Osteocyte (in vitro differentiated cells): ENCODE data around the gene CPEB3. TPM values are rescaled to one million over a fixed set of nuclear protein-coding genes. Genes with fewer than 3 reads are reported as not detected.

Experiments
- DNase-seq: peaks from one replicate; pipeline ENCODE4 v3.0.0; 2021; ENCODE audit warnings: mixed read lengths; ENCODE audit not compliant: unreplicated experiment; ENCODE audit errors: extremely low spot score
- H3K27ac Mint-ChIP-seq: one replicate; pipeline ENCODE4 v1.8.0; 2021; ENCODE audit warnings: mild to moderate bottlenecking, mixed read lengths; ENCODE audit not compliant: unreplicated experiment
- H3K27me3 Mint-ChIP-seq: one replicate; pipeline ENCODE4 v1.8.0; 2021; ENCODE audit warnings: mixed read lengths; ENCODE audit not compliant: unreplicated experiment
- H3K36me3 Mint-ChIP-seq: one replicate; pipeline ENCODE4 v1.8.0; 2021; ENCODE audit warnings: mixed read lengths; ENCODE audit not compliant: unreplicated experiment
- H3K4me1 Mint-ChIP-seq: one replicate; pipeline ENCODE4 v1.8.0; 2021; ENCODE audit warnings: mixed read lengths; ENCODE audit not compliant: unreplicated experiment
- H3K4me3 Mint-ChIP-seq: one replicate; pipeline ENCODE4 v1.8.0; 2021; ENCODE audit warnings: mild to moderate bottlenecking, moderate library complexity, mixed read lengths; ENCODE audit not compliant: unreplicated experiment
- H3K9me3 Mint-ChIP-seq: one replicate; pipeline ENCODE4 v1.8.0; 2021; ENCODE audit warnings: mixed read lengths; ENCODE audit not compliant: unreplicated experiment
- CTCF ChIP-seq: fragments of 200-600 bp; sonication (generic); IDR thresholded peaks from 2 replicates; pipeline ENCODE4 v1.5.0; 2021; ENCODE audit warnings: antibody characterized with exemption, mild to moderate bottlenecking, moderate library complexity
- total RNA-seq: library from RNA; stranded (reverse); gene quantifications from 2 replicates; pipeline ENCODE4 v1.2.1, GENCODE V29; 2021

The CPEB3 gene
- total RNA-seq, 1 donor from 2014 or later: 2.0 TPM

- Mint-ChIP-seq H3K9me3 (no peaks in the 10 kb centered on the region), H3K27ac (no peak overlapping the region), H3K27me3 (no peaks in the 10 kb centered on the region), H3K36me3 (peaks cover 9% of the 10 kb centered on the region), H3K4me1 (peaks cover 2% of the 10 kb centered on the region), H3K4me3 (no peak overlapping the region)
- no peak for TF ChIP-seq CTCF
- no peak for DNase-seq
Observed at GRCh38 chr10:92082583-92083280, 208.1 kb downstream of the CPEB3 start.

GRCh38 chr10:92081641-92082040 is 209.2 kb downstream of the CPEB3 start:
- no peak for DNase-seq
- Mint-ChIP-seq H3K9me3 (no peaks in the 10 kb centered on the region), H3K4me3 (no peak overlapping the region), H3K4me1 (peaks cover 2% of the 10 kb centered on the region), H3K36me3 (peaks cover 14% of the 10 kb centered on the region), H3K27me3 (no peaks in the 10 kb centered on the region), H3K27ac (no peak overlapping the region)
- no peak for TF ChIP-seq CTCF

GRCh38 chr10:92080244-92080643 is 210.6 kb downstream of the CPEB3 start:
- TF ChIP-seq CTCF: no peak
- Mint-ChIP-seq H3K9me3 (no peaks in the 10 kb centered on the region), H3K36me3 (peaks cover 16% of the 10 kb centered on the region), H3K27me3 (no peaks in the 10 kb centered on the region), H3K4me1 (peaks cover 2% of the 10 kb centered on the region), H3K27ac (no peak overlapping the region), H3K4me3 (no peak overlapping the region)
- no peak for DNase-seq

GRCh38 chr10:92079003-92079402 is 211.9 kb downstream of the CPEB3 start:
- H3K4me3 Mint-ChIP-seq: no peak overlapping the region
- no peak overlapping the region for H3K27ac Mint-ChIP-seq
- DNase-seq: no peak
- H3K36me3 Mint-ChIP-seq: peaks cover 16% of the 10 kb centered on the region
- peaks cover 2% of the 10 kb centered on the region for H3K4me1 Mint-ChIP-seq
- no peaks in the 10 kb centered on the region for H3K27me3 Mint-ChIP-seq
- no peaks in the 10 kb centered on the region for H3K9me3 Mint-ChIP-seq
- TF ChIP-seq CTCF: no peak

- peaks cover 2% of the 10 kb centered on the region for H3K4me1 Mint-ChIP-seq
Observed at GRCh38 chr10:92076722-92077121, 214.2 kb downstream of the CPEB3 start.

More at GRCh38 chr10:92076722-92077121, 214.2 kb downstream of the CPEB3 start:
- Mint-ChIP-seq H3K36me3 (peaks cover 16% of the 10 kb centered on the region), H3K9me3 (no peaks in the 10 kb centered on the region), H3K4me3 (no peak overlapping the region), H3K27me3 (no peaks in the 10 kb centered on the region), H3K27ac (no peak overlapping the region)
- DNase-seq: no peak
- TF ChIP-seq CTCF: no peak
